Measurements from ENCODE around the gene C12orf57.

The C12orf57 gene

GRCh38 chr12:6954316-6955107, 10.7 kb downstream of the C12orf57 start:
- DNase-seq, result no peak

GRCh38 chr12:6955108-6956020, 11.5 kb downstream of the C12orf57 start:
- no peak for DNase-seq

- no peak for DNase-seq
These were observed 12.4 kb downstream of the C12orf57 start for GRCh38 chr12:6956021-6956727.

GRCh38 chr12:6957151-6957701, 13.4 kb downstream of the C12orf57 start:
- DNase-seq, result no peak

GRCh38 chr12:6957741-6958608, 14.2 kb downstream of the C12orf57 start:
- no peak for DNase-seq

- DNase-seq, result peak; percentile 44
These were observed 14.8 kb downstream of the C12orf57 start for GRCh38 chr12:6958609-6959057.

- peak; percentile 76 for DNase-seq
These were observed 15.4 kb downstream of the C12orf57 start for GRCh38 chr12:6959058-6959804.

GRCh38 chr12:6959805-6960592, 16.2 kb downstream of the C12orf57 start:
- DNase-seq, result no peak

- DNase-seq, result peak; percentile 58
These were observed 16.9 kb downstream of the C12orf57 start for GRCh38 chr12:6960593-6961277.

GRCh38 chr12:6961278-6961694, 17.5 kb downstream of the C12orf57 start:
- DNase-seq, result peak; percentile 75

GRCh38 chr12:6961695-6962284, 18.0 kb downstream of the C12orf57 start:
- DNase-seq, result peak; percentile 76

GRCh38 chr12:6962285-6963015, 18.6 kb downstream of the C12orf57 start:
- peak; percentile 67 for DNase-seq

GRCh38 chr12:6963016-6963731, 19.4 kb downstream of the C12orf57 start:
- no peak for DNase-seq

- DNase-seq, result no peak
These were observed 20.1 kb downstream of the C12orf57 start for GRCh38 chr12:6963791-6964413.

GRCh38 chr12:6964605-6965025, 20.8 kb downstream of the C12orf57 start:
- no peak for DNase-seq

- peak; percentile 60 for DNase-seq
These were observed 21.3 kb downstream of the C12orf57 start for GRCh38 chr12:6965026-6965661.

- no peak for DNase-seq
These were observed 21.9 kb downstream of the C12orf57 start for GRCh38 chr12:6965714-6966113.

Data from GF-D8 (cell line).